ENCODE measurements around the gene SMIM5.

Gene SMIM5

GRCh38 chr17:75624714-75625345 lies 8.4 kb upstream of the SMIM5 start:
- Histone ChIP-seq H3K4me2 (ENCODE audit: low read length, poor library complexity, severe bottlenecking) (no peak overlapping the region), H3K18ac (ENCODE audit: low read depth in 1 of 2, low read length in 2 of 2) (no peak overlapping the region), H4K8ac (ENCODE audit: low read length) (no peak overlapping the region), H2BK120ac (ENCODE audit: low read depth, low read length) (no peak overlapping the region), H3K4ac (ENCODE audit: low read depth in 1 of 2, low read length in 2 of 2) (no peak overlapping the region), H3K27me3 (ENCODE audit: control insufficient read depth in 1 of 2, insufficient read depth in 1 of 2, low read length in 2 of 2) (peaks cover 7 to 27% of the 10 kb centered on the region in 2 experiments), H2AFZ (ENCODE audit: low read depth, low read length) (no peak overlapping the region), H2BK12ac (ENCODE audit: low read length in 2 of 2) (no peak overlapping the region), H3K79me1 (replicated peaks; ENCODE audit: low read length, poor library complexity, severe bottlenecking) (no peaks in the 10 kb centered on the region), H4K91ac (ENCODE audit: low read length) (no peak overlapping the region), H3K23ac (ENCODE audit: low read length in 2 of 2) (no peak overlapping the region), H3K14ac (ENCODE audit: low read length in 2 of 2) (peak overlapping the region in 1 of 2 experiments; percentile 44), H2AK5ac (ENCODE audit: low read length, severe bottlenecking) (no peak overlapping the region), H3K9me3 (ENCODE audit: control insufficient read depth, low read length) (no peaks in the 10 kb centered on the region), H2BK15ac (ENCODE audit: low read depth, poor library complexity, severe bottlenecking) (no peak overlapping the region), H3K27ac (ENCODE audit: low read length, poor library complexity, severe bottlenecking) (no peak overlapping the region), H3K4me1 (ENCODE audit: control insufficient read depth, insufficient read depth, low read depth, low read length) (peaks cover 17% of the 10 kb centered on the region), H3K36me3 (ENCODE audit: control insufficient read depth in 1 of 2, insufficient read depth in 2 of 2, low read depth in 1 of 2, low read length in 2 of 2) (peaks cover 0 to 30% of the 10 kb centered on the region in 2 experiments), H3K4me3 (ENCODE audit: insufficient read depth in 1 of 2, low read depth in 1 of 2, low read length in 2 of 2) (no peak overlapping the region), H2BK5ac (ENCODE audit: low read depth, low read length, poor library complexity, severe bottlenecking) (no peak overlapping the region), H3K9ac (ENCODE audit: low read length) (no peak overlapping the region)
- WGBS = 88% methylated on average over 18 of the region's 23 CpGs
- DNase-seq = no peak

GRCh38 chr17:75625813-75626486 lies 7.3 kb upstream of the SMIM5 start:
- Histone ChIP-seq H3K27ac (ENCODE audit: low read length, poor library complexity, severe bottlenecking) (no peak overlapping the region), H3K4me2 (ENCODE audit: low read length, poor library complexity, severe bottlenecking) (no peak overlapping the region), H2AFZ (ENCODE audit: low read depth, low read length) (no peak overlapping the region), H3K4me3 (ENCODE audit: insufficient read depth in 1 of 2, low read depth in 1 of 2, low read length in 2 of 2) (no peak overlapping the region), H2BK15ac (ENCODE audit: low read depth, poor library complexity, severe bottlenecking) (no peak overlapping the region), H2BK12ac (ENCODE audit: low read length in 2 of 2) (no peak overlapping the region), H3K79me1 (replicated peaks; ENCODE audit: low read length, poor library complexity, severe bottlenecking) (no peaks in the 10 kb centered on the region), H2BK120ac (ENCODE audit: low read depth, low read length) (no peak overlapping the region), H3K23ac (ENCODE audit: low read length in 2 of 2) (no peak overlapping the region), H4K91ac (ENCODE audit: low read length) (peak overlapping the region; percentile 14), H3K27me3 (ENCODE audit: control insufficient read depth in 1 of 2, insufficient read depth in 1 of 2, low read length in 2 of 2) (peaks cover 4 to 17% of the 10 kb centered on the region in 2 experiments), H3K18ac (ENCODE audit: low read depth in 1 of 2, low read length in 2 of 2) (no peak overlapping the region), H3K4me1 (ENCODE audit: control insufficient read depth, insufficient read depth, low read depth, low read length) (peaks cover 16% of the 10 kb centered on the region), H2AK5ac (ENCODE audit: low read length, severe bottlenecking) (no peak overlapping the region), H2BK5ac (ENCODE audit: low read depth, low read length, poor library complexity, severe bottlenecking) (no peak overlapping the region), H3K36me3 (ENCODE audit: control insufficient read depth in 1 of 2, insufficient read depth in 2 of 2, low read depth in 1 of 2, low read length in 2 of 2) (peaks cover 4 to 40% of the 10 kb centered on the region in 2 experiments), H3K9me3 (ENCODE audit: control insufficient read depth, low read length) (no peaks in the 10 kb centered on the region), H4K8ac (ENCODE audit: low read length) (no peak overlapping the region), H3K4ac (ENCODE audit: low read depth in 1 of 2, low read length in 2 of 2) (no peak overlapping the region), H3K9ac (ENCODE audit: low read length) (no peak overlapping the region), H3K14ac (ENCODE audit: low read length in 2 of 2) (no peak overlapping the region)
- 88% methylated on average over 15 of the region's 15 CpGs for whole genome bisulfite sequencing
- DNase-seq = peak; percentile 34

- Histone ChIP-seq H2AFZ (ENCODE audit: low read depth, low read length) (no peak overlapping the region), H3K23ac (ENCODE audit: low read length in 2 of 2) (no peak overlapping the region), H3K4ac (ENCODE audit: low read depth in 1 of 2, low read length in 2 of 2) (no peak overlapping the region), H2BK12ac (ENCODE audit: low read length in 2 of 2) (no peak overlapping the region), H3K27me3 (ENCODE audit: control insufficient read depth in 1 of 2, insufficient read depth in 1 of 2, low read length in 2 of 2) (peaks cover 4 to 11% of the 10 kb centered on the region in 2 experiments), H4K8ac (ENCODE audit: low read length) (no peak overlapping the region), H3K4me2 (ENCODE audit: low read length, poor library complexity, severe bottlenecking) (no peak overlapping the region), H3K27ac (ENCODE audit: low read length, poor library complexity, severe bottlenecking) (no peak overlapping the region), H3K9ac (ENCODE audit: low read length) (no peak overlapping the region), H3K9me3 (ENCODE audit: control insufficient read depth, low read length) (no peaks in the 10 kb centered on the region), H3K18ac (ENCODE audit: low read depth in 1 of 2, low read length in 2 of 2) (no peak overlapping the region), H3K14ac (ENCODE audit: low read length in 2 of 2) (no peak overlapping the region), H4K91ac (ENCODE audit: low read length) (no peak overlapping the region), H3K4me3 (ENCODE audit: insufficient read depth in 1 of 2, low read depth in 1 of 2, low read length in 2 of 2) (no peak overlapping the region), H2BK5ac (ENCODE audit: low read depth, low read length, poor library complexity, severe bottlenecking) (no peak overlapping the region), H3K36me3 (ENCODE audit: control insufficient read depth in 1 of 2, insufficient read depth in 2 of 2, low read depth in 1 of 2, low read length in 2 of 2) (peaks cover 4 to 46% of the 10 kb centered on the region in 2 experiments), H3K4me1 (ENCODE audit: control insufficient read depth, insufficient read depth, low read depth, low read length) (peaks cover 15% of the 10 kb centered on the region), H3K79me1 (replicated peaks; ENCODE audit: low read length, poor library complexity, severe bottlenecking) (no peaks in the 10 kb centered on the region), H2BK120ac (ENCODE audit: low read depth, low read length) (no peak overlapping the region), H2BK15ac (ENCODE audit: low read depth, poor library complexity, severe bottlenecking) (no peak overlapping the region), H2AK5ac (ENCODE audit: low read length, severe bottlenecking) (no peak overlapping the region)
- WGBS = 97% methylated on average over 10 of the region's 11 CpGs
- no peak for DNase-seq
Measured at GRCh38 chr17:75626496-75627038, 6.7 kb upstream of the SMIM5 start.

GRCh38 chr17:75627094-75627493 lies 6.1 kb upstream of the SMIM5 start:
- H3K9me3 ChIP-seq (ENCODE audit: control insufficient read depth, low read length) = no peaks in the 10 kb centered on the region
- H2BK120ac ChIP-seq (ENCODE audit: low read depth, low read length) = no peak overlapping the region
- H3K14ac ChIP-seq (ENCODE audit: low read length in 2 of 2) = no peak overlapping the region
- H3K36me3 ChIP-seq (ENCODE audit: control insufficient read depth in 1 of 2, insufficient read depth in 2 of 2, low read depth in 1 of 2, low read length in 2 of 2) = peaks cover 4 to 47% of the 10 kb centered on the region in 2 experiments
- no peak overlapping the region for H3K4me2 ChIP-seq (ENCODE audit: low read length, poor library complexity, severe bottlenecking)
- no peak overlapping the region for H2BK5ac ChIP-seq (ENCODE audit: low read depth, low read length, poor library complexity, severe bottlenecking)
- no peak overlapping the region for H2BK12ac ChIP-seq (ENCODE audit: low read length in 2 of 2)
- H3K27me3 ChIP-seq (ENCODE audit: control insufficient read depth in 1 of 2, insufficient read depth in 1 of 2, low read length in 2 of 2) = peaks cover 2 to 6% of the 10 kb centered on the region in 2 experiments
- H3K4me3 ChIP-seq (ENCODE audit: insufficient read depth in 1 of 2, low read depth in 1 of 2, low read length in 2 of 2) = no peak overlapping the region
- no peak overlapping the region for H4K91ac ChIP-seq (ENCODE audit: low read length)
- no peak overlapping the region for H2BK15ac ChIP-seq (ENCODE audit: low read depth, poor library complexity, severe bottlenecking)
- DNase-seq = no peak
- H3K23ac ChIP-seq (ENCODE audit: low read length in 2 of 2) = no peak overlapping the region
- no peak overlapping the region for H2AFZ ChIP-seq (ENCODE audit: low read depth, low read length)
- no peak overlapping the region for H3K4ac ChIP-seq (ENCODE audit: low read depth in 1 of 2, low read length in 2 of 2)
- H4K8ac ChIP-seq (ENCODE audit: low read length) = no peak overlapping the region
- H3K4me1 ChIP-seq (ENCODE audit: control insufficient read depth, insufficient read depth, low read depth, low read length) = peaks cover 15% of the 10 kb centered on the region
- no peaks in the 10 kb centered on the region for H3K79me1 ChIP-seq (replicated peaks; ENCODE audit: low read length, poor library complexity, severe bottlenecking)
- no peak overlapping the region for H3K27ac ChIP-seq (ENCODE audit: low read length, poor library complexity, severe bottlenecking)
- no peak overlapping the region for H2AK5ac ChIP-seq (ENCODE audit: low read length, severe bottlenecking)
- H3K9ac ChIP-seq (ENCODE audit: low read length) = no peak overlapping the region
- no peak overlapping the region for H3K18ac ChIP-seq (ENCODE audit: low read depth in 1 of 2, low read length in 2 of 2)
- 91% methylated on average over 8 of the region's 10 CpGs for WGBS
